Measurements from ENCODE around the gene KEAP1.

The KEAP1 gene

DNA sequence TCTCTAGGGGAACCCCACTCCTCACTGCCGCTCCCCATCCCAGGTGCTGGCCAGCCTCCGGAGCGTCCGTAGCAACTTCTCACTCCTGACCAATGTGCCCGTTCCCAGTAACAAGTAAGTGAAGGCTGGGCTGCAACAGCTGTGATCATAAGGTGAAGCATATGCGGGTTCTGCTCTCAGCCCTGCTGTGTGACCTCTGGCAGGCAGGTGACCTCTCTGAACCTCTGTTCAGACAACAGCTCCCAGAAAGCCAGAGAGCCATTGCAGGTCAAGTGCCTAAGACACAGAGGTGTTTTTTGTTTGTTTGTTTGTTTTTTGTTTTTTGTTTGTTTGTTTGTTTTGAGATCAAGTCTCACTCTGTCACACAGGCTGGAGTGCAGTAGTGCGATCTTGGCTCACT, 54.1 kb downstream of the KEAP1 start:
- no peak for DNase-seq (ENCODE audit: low read depth)
- no peak overlapping the region for H3K4me3 ChIP-seq (ENCODE audit: low read length)
- TF ChIP-seq, protein P1, sequence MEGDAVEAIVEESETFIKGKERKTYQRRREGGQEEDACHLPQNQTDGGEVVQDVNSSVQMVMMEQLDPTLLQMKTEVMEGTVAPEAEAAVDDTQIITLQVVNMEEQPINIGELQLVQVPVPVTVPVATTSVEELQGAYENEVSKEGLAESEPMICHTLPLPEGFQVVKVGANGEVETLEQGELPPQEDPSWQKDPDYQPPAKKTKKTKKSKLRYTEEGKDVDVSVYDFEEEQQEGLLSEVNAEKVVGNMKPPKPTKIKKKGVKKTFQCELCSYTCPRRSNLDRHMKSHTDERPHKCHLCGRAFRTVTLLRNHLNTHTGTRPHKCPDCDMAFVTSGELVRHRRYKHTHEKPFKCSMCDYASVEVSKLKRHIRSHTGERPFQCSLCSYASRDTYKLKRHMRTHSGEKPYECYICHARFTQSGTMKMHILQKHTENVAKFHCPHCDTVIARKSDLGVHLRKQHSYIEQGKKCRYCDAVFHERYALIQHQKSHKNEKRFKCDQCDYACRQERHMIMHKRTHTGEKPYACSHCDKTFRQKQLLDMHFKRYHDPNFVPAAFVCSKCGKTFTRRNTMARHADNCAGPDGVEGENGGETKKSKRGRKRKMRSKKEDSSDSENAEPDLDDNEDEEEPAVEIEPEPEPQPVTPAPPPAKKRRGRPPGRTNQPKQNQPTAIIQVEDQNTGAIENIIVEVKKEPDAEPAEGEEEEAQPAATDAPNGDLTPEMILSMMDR (IDR thresholded peaks at IDR 0.05; ENCODE audit: insufficient read depth, low read depth, low read length, missing control alignments) = no peak

DNA sequence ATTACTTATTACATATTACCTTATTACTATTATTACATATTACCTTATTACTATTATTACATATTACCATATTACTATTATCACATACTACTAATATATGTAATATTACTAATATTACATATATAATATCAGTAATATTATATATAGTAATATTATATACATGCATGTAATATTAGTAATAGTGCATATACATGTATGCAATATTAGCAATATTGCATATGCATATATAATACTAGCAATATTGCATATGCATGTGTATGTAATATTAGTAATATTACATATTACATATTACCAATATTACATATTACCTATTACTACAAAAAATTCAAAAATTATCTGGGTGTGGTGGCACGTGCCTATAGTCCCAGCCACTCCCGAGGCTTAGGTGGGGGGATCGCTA, 60.5 kb downstream of the KEAP1 start:
- DNase-seq (ENCODE audit: low read depth) = no peak
- TF ChIP-seq, protein P1 (IDR thresholded peaks at IDR 0.05; ENCODE audit: insufficient read depth, low read depth, low read length, missing control alignments) = no peak
- no peak overlapping the region for H3K4me3 ChIP-seq (ENCODE audit: low read length)

DNA sequence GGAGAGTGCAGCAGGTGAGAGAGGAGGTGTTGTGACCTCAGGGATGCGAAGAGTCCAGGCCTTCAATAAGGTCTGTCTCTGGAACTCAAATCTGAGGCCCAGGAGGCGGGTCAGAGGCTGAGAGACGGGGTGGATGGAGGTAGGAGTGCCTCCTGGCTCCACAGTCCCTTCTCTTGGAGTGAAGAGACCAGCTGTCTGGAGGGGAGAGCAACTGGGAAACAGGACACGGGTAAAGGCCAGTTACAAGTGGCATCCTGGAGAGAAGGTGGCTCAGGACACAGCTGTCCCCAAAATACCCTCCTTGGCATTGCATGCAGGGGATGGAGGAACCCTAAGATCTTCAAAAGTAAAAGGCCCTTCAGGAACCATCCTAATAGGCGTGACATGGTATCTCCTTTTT, 63.6 kb downstream of the KEAP1 start:
- no peak for DNase-seq (ENCODE audit: low read depth)
- H3K4me3 ChIP-seq (ENCODE audit: low read length) = no peak overlapping the region
- TF ChIP-seq, protein P1 (IDR thresholded peaks at IDR 0.05; ENCODE audit: insufficient read depth, low read depth, low read length, missing control alignments) = no peak

Measured in epithelial cell of esophagus (primary cell).